Osteocyte (in vitro differentiated cells): ENCODE measurements around the gene KLHL3. TPM values are rescaled to one million over a fixed set of nuclear protein-coding genes. Genes with fewer than 3 reads are reported as not detected.

Experiments
- DNase-seq: peaks from one replicate; pipeline ENCODE4 v3.0.0; 2021; ENCODE audit warnings: mixed read lengths; ENCODE audit not compliant: unreplicated experiment; ENCODE audit errors: extremely low spot score
- H3K27ac Mint-ChIP-seq: one replicate; pipeline ENCODE4 v1.8.0; 2021; ENCODE audit warnings: mild to moderate bottlenecking, mixed read lengths; ENCODE audit not compliant: unreplicated experiment
- H3K27me3 Mint-ChIP-seq: one replicate; pipeline ENCODE4 v1.8.0; 2021; ENCODE audit warnings: mixed read lengths; ENCODE audit not compliant: unreplicated experiment
- H3K36me3 Mint-ChIP-seq: one replicate; pipeline ENCODE4 v1.8.0; 2021; ENCODE audit warnings: mixed read lengths; ENCODE audit not compliant: unreplicated experiment
- H3K4me1 Mint-ChIP-seq: one replicate; pipeline ENCODE4 v1.8.0; 2021; ENCODE audit warnings: mixed read lengths; ENCODE audit not compliant: unreplicated experiment
- H3K4me3 Mint-ChIP-seq: one replicate; pipeline ENCODE4 v1.8.0; 2021; ENCODE audit warnings: mild to moderate bottlenecking, moderate library complexity, mixed read lengths; ENCODE audit not compliant: unreplicated experiment
- H3K9me3 Mint-ChIP-seq: one replicate; pipeline ENCODE4 v1.8.0; 2021; ENCODE audit warnings: mixed read lengths; ENCODE audit not compliant: unreplicated experiment
- total RNA-seq: library from RNA; stranded (reverse); gene quantifications from 2 replicates; pipeline ENCODE4 v1.2.1, GENCODE V29; 2021
- TF ChIP-seq, protein P1 (sequence below): fragments of 200-600 bp; sonication (generic); IDR thresholded peaks from 2 replicates; pipeline ENCODE4 v1.5.0; 2021; ENCODE audit warnings: antibody characterized with exemption, mild to moderate bottlenecking, moderate library complexity

Gene KLHL3
- total RNA-seq, 1 donor from 2014 or later, result 3.1 TPM

DNA sequence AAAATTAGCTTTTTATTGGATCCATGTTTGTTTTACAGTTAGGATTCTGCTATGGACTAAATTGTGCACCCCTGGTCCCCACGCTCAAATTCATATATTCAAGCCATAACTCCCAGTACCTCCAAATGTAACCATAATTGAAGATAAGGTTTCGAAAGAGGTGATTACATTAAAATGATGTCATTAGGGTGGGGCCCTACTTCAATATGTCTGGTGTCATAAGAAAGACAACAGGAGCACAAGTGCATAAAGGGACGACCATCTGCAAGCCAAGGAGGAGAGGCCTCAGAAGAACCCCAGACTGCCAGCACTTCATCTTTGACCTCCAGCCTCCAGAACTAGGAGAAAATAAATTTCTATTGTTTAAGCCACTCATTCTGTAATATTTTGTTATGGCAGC is 25.7 kb upstream of the KLHL3 start:
- Mint-ChIP-seq H3K36me3 (no peaks in the 10 kb centered on the region), H3K27ac (no peak overlapping the region), H3K4me3 (no peak overlapping the region), H3K9me3 (peaks cover 5% of the 10 kb centered on the region), H3K27me3 (peaks cover 60% of the 10 kb centered on the region), H3K4me1 (no peaks in the 10 kb centered on the region)
- no peak for DNase-seq
- TF ChIP-seq, protein P1, sequence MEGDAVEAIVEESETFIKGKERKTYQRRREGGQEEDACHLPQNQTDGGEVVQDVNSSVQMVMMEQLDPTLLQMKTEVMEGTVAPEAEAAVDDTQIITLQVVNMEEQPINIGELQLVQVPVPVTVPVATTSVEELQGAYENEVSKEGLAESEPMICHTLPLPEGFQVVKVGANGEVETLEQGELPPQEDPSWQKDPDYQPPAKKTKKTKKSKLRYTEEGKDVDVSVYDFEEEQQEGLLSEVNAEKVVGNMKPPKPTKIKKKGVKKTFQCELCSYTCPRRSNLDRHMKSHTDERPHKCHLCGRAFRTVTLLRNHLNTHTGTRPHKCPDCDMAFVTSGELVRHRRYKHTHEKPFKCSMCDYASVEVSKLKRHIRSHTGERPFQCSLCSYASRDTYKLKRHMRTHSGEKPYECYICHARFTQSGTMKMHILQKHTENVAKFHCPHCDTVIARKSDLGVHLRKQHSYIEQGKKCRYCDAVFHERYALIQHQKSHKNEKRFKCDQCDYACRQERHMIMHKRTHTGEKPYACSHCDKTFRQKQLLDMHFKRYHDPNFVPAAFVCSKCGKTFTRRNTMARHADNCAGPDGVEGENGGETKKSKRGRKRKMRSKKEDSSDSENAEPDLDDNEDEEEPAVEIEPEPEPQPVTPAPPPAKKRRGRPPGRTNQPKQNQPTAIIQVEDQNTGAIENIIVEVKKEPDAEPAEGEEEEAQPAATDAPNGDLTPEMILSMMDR, result no peak

DNA sequence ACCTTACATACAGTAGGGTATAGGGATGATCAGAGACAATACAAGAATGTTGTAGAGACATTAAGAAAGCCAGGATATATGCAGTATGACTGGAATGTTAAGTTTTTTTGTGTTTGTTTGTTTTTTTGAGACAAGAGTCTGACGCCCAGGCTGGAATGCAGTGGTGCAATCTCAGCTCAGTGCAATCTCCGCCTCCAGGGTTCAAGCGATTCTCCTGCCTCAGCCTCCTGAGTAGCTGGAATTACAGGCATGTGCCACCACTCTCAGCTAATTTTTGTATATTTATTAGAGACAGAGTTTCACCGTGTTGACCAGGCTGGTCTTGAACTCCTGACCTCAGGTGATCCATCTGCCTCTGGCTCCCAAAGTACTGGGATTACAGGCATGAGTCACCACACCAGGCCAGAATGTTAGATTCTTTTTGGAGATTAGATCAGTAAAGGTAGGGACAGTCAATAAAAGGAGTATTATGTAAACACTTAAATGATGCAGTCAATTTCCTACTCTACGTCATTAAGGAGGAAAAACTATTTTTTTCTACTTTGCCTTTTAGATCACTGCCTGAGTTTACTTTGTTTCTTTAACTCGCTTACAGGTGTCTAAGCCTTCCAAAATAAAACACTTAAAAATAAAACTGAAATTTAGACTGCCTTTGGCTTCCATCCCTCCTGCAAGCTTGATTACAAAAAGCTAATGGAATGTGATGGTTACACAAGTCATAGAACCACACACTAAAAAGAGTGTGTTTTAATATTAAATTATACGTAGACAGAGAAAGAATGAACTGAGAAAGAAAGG is 25.0 kb upstream of the KLHL3 start:
- H3K4me3 Mint-ChIP-seq, result no peak overlapping the region
- no peaks in the 10 kb centered on the region for H3K4me1 Mint-ChIP-seq
- no peaks in the 10 kb centered on the region for H3K36me3 Mint-ChIP-seq
- H3K27me3 Mint-ChIP-seq, result peaks cover 61% of the 10 kb centered on the region
- H3K9me3 Mint-ChIP-seq, result peaks cover 5% of the 10 kb centered on the region
- no peak for DNase-seq
- TF ChIP-seq, protein P1, result no peak
- no peak overlapping the region for H3K27ac Mint-ChIP-seq

DNA sequence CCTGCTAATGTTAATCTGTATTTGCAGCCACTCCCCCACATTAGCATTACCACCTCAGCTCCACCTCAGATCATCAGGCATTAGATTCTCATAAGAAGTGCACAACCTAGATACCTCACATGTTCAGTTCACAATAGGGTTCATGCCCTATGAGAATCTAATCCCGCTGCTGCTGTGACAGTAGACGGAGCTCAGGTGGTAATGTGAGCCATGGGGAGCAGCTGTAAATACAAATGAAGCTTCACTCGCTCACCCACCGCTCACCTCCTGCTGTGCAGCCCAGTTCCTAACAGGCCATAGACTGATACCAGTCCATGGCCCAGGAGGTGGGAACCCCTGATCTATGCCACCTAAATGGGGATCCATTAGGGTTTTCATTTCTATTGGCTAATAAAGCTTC is 24.4 kb upstream of the KLHL3 start:
- DNase-seq, result no peak
- TF ChIP-seq, protein P1, result no peak
- peaks cover under 1% of the 10 kb centered on the region for H3K9me3 Mint-ChIP-seq
- H3K27ac Mint-ChIP-seq, result no peak overlapping the region
- H3K4me3 Mint-ChIP-seq, result no peak overlapping the region
- peaks cover 54% of the 10 kb centered on the region for H3K27me3 Mint-ChIP-seq
- no peaks in the 10 kb centered on the region for H3K4me1 Mint-ChIP-seq
- H3K36me3 Mint-ChIP-seq, result no peaks in the 10 kb centered on the region

DNA sequence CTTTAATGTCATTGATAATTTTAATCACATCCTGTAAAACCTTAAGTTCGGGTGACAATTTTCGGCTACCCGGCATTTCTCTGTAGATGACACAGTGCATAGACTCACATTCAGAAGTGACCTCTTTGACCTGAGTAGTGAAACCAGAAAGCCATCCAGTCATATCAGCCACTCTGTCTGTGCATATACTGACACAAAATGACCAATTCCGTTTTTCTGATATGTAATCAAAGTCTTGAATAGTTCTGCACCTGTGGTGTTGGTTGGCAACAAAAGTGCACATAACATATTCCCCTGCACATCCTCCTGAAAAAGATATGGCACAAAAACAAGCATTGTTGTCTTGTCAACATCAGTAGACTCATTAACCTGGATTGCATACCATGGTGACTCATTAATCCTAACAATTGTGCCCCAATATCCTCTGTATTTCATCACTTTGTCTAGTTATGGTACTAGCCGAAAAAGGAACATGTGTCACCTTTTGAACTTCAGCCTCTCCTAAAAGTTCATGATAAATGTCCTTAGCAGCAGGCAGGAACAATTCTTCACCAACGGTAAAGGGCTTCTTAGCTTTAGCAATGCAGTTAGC is 22.9 kb upstream of the KLHL3 start:
- H3K27ac Mint-ChIP-seq, result no peak overlapping the region
- H3K36me3 Mint-ChIP-seq, result no peaks in the 10 kb centered on the region
- no peaks in the 10 kb centered on the region for H3K9me3 Mint-ChIP-seq
- H3K4me1 Mint-ChIP-seq, result peaks cover 4% of the 10 kb centered on the region
- no peak overlapping the region for H3K4me3 Mint-ChIP-seq
- DNase-seq, result no peak
- peaks cover 40% of the 10 kb centered on the region for H3K27me3 Mint-ChIP-seq
- TF ChIP-seq, protein P1, result no peak

DNA sequence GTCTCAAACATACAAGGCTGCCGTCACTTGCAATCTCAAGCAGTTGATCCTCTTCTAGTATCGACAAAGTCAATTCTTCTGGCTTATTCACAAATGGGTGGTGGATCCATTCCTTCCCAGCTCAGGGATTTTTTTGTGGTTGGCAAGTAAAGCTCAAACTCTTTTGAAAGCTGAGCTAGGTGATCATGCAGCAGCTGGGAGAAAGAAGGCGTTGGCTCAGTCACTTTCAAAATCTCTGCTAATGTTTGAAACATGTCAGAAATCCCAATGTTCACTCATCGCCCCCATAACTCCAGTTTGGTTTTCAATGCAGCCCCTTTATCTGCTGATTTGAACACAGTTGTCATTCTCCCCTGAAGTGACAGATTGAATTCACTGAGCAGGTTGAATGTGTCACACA is 22.2 kb upstream of the KLHL3 start:
- Mint-ChIP-seq H3K27ac (no peak overlapping the region), H3K4me3 (no peak overlapping the region), H3K27me3 (peaks cover 35% of the 10 kb centered on the region)

More for the DNA sequence above, 22.2 kb upstream of the KLHL3 start:
- TF ChIP-seq, protein P1, result no peak
- Mint-ChIP-seq H3K36me3 (no peaks in the 10 kb centered on the region), H3K4me1 (peaks cover 4% of the 10 kb centered on the region), H3K9me3 (no peaks in the 10 kb centered on the region)
- DNase-seq, result no peak
